Fibroblast of villous mesenchyme (primary cell): ENCODE data around the gene RBPJ. TPM values are rescaled to one million over a fixed set of nuclear protein-coding genes. Genes with fewer than 3 reads are reported as not detected.

Source experiments
- DNase-seq: peaks from one replicate; pipeline ENCODE4 v3.0.0-alpha.2; 2010; ENCODE audit warnings: low read depth
- H3K4me3 ChIP-seq: 2 replicates; pipeline ENCODE4 v1.5.1; 2011; ENCODE audit warnings: low read depth, mild to moderate bottlenecking, low read length
- total RNA-seq: library from RNA; depleted of rRNA; stranded (reverse); fragments of >200 nt; gene quantifications from 2 replicates; pipeline ENCODE4 v1.2.3, GENCODE V29; 2012
- TF ChIP-seq, protein P1 (sequence below): IDR thresholded peaks from 2 replicates; pipeline ENCODE4 v1.5.1; 2012; ENCODE audit warnings: low read depth, mild to moderate bottlenecking, low read length; ENCODE audit not compliant: insufficient read depth

Gene RBPJ
- total RNA-seq, 1 donor, result 58.7 TPM

DNA sequence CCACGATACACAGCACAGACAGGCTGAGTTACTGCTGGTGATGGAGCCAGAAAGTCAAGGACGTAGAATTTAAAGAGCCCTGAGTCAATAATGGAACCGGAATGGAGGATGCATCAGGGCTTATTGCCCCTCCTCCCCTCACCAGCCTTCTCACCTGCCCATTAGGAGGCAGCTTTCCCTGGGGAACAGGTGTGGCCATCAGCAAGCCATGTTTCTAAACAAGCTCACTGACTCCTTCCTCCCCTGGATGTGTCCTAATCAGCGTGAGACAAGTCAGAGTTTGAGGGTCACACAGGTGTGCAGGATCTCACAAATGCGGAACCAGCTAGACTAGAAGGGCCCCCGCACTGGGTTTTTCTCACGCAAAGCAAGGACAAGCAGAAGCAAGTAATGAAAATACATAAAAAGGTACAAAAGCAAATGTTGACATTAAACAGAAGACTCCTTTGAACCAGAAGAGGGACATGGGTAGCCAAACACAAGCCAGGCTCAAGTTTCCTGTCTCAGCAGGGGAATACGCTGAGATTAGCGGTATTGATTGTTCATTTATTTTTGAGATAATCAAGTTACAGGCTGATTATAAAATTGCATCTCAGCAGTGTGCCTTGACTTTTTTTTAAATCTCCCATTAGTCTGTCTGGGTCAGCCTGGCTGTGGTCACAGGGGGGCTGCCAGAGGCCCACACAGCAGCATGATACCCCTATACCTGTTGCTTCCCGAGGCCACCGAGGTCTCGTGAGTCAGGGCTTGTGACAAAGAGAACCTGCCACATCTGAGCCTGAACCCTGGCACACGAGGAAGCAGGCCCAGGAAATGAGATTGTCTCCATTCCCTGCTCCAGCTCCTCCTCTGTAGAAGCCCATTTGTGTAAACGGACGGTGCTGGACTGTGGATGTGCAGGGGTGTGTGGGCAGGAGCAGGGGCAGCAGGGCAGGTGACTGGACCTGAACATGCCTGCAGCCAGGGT is 132.0 kb downstream of the RBPJ start:
- H3K4me3 ChIP-seq, result no peak overlapping the region
- TF ChIP-seq, protein P1, sequence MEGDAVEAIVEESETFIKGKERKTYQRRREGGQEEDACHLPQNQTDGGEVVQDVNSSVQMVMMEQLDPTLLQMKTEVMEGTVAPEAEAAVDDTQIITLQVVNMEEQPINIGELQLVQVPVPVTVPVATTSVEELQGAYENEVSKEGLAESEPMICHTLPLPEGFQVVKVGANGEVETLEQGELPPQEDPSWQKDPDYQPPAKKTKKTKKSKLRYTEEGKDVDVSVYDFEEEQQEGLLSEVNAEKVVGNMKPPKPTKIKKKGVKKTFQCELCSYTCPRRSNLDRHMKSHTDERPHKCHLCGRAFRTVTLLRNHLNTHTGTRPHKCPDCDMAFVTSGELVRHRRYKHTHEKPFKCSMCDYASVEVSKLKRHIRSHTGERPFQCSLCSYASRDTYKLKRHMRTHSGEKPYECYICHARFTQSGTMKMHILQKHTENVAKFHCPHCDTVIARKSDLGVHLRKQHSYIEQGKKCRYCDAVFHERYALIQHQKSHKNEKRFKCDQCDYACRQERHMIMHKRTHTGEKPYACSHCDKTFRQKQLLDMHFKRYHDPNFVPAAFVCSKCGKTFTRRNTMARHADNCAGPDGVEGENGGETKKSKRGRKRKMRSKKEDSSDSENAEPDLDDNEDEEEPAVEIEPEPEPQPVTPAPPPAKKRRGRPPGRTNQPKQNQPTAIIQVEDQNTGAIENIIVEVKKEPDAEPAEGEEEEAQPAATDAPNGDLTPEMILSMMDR, result no peak
- DNase-seq, result no peak

DNA sequence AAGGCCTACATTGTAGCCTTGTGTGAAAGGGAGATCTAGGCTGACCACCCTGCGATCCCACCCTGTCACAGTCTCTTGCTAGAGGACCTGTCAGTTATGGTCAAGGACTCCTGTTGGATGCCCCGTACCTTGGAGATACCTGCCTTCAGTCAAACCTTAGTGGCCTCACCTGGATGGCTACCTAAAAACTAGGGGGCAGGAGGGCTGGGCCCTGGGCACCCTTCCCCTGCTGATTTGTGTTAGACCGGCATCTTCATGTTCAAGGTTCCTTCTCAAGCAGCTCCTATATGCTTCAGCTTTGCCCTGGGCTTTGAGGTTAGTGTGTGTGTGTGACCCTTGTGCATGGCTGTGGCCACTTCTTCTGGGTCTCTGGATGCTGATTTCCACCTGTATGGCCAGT is 134.1 kb downstream of the RBPJ start:
- no peak for DNase-seq
- no peak overlapping the region for H3K4me3 ChIP-seq
- TF ChIP-seq, protein P1, result no peak

DNA sequence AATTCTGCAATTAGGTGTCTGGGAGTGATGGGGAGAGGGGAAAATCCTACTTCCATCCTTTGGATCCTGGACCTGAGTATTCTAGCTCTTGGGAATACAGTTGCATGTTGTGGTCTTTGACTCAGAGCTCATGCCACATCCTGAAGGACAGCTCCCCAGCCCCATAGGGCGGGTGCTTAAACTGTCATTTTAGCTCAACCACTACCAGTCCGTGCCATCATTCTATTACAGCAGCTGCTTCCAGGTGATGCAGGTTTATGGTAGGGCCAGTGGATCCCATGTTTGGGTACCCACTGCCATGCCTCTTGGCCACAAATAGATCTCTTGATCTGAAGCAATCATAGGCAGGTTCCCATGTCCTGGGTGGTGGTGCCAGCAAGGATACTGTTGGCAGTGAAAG is 134.8 kb downstream of the RBPJ start:
- no peak for DNase-seq

DNA sequence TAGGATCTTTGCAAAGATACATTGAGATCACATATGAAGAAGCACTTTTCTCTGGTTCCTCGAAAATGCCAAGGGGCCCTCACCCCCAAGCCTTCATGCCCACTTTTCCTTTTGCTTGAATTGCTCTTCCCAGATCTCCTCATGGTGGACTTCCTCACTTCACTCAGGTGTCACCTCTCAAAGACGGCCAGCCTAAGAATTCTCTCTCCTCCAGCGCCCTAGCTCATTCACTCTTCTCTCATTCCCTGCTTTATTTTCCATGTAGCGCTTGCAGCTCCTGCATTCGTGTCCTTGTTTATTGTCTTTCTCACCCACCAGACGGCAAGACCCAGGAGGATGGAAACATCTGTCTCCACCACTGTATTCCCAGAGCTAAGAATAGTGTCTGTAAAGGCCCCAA is 136.6 kb downstream of the RBPJ start:
- no peak for DNase-seq
- H3K4me3 ChIP-seq, result no peak overlapping the region
- TF ChIP-seq, protein P1, result no peak

More for the DNA sequence above, 134.8 kb downstream of the RBPJ start:
- TF ChIP-seq, protein P1, result no peak
- no peak overlapping the region for H3K4me3 ChIP-seq

DNA sequence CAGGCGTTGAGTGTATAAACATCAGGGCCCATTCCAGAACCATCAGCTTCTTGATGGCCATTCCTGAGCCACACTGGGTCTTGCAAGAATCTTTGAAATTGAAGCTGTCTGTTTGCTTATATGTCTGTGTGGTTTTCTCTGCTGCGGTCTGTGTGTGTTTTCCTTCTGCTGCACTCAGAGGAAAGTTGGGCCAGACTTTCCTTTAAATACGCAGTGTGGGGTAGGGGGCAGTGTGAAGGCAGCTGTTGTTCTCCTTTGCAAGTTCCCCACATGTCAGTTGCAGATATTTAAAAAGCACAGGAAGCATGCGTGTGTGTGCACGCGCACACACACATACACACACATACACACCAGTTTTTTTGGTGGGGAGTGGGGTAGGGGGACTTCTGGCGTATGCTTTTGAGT is 137.3 kb downstream of the RBPJ start:
- no peak overlapping the region for H3K4me3 ChIP-seq
- TF ChIP-seq, protein P1, result no peak
- DNase-seq, result no peak

DNA sequence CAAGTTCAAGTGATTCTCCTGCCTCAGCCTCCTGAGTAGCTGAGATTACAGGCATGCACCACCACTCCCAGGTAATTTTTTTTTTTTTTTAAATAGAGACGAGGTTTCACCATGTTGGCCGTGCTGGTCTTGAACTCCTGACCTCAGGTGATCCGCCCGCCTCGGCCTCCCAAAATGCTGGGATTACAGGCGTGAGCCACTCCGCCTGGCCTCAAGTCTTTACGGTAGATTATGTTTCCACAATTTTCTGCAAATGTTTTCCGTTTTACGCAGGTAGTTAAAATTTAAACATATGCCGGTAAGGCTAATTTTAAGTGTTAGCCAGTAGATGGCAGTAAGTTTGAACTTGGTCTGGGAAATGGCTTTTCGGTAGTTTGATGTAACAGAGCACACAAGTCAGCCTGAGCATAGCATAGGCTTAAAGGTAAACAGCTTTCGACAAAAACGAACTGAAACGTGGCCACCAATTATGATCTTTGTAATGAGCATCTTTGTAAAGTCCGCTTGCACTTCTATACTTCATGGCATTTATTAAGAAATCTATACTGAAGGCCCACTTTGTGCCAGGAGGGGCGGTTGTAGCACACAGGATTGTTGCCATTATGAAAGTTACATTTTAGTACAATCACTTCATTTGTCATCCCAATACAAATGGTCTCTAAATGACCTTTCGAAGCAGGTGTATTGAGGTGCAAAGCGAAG is 138.4 kb downstream of the RBPJ start:
- DNase-seq, result peak; percentile 69
- TF ChIP-seq, protein P1, result peak; percentile 60
- H3K4me3 ChIP-seq, result no peak overlapping the region
